Colonic mucosa (tissue), 4 donors: Measurements from ENCODE around the gene TMEM167B. TPM values are rescaled to one million over a fixed set of nuclear protein-coding genes. Genes with fewer than 3 reads are reported as not detected.

Source experiments
- DNase-seq: peaks from one replicate; pipeline ENCODE4 v3.0.0-alpha.2; 2020
- H3K27ac ChIP-seq: fragments of 200-600 bp; one replicate; pipeline ENCODE4 v1.8.0; 2021
- H3K27me3 ChIP-seq: fragments of 200-600 bp; one replicate; pipeline ENCODE4 v1.8.0; 2021
- H3K36me3 ChIP-seq: fragments of 200-600 bp; one replicate; pipeline ENCODE4 v1.8.0; 2021
- H3K4me1 ChIP-seq: fragments of 200-600 bp; one replicate; pipeline ENCODE4 v1.8.0; 2021; ENCODE audit warnings: mild to moderate bottlenecking
- H3K4me3 ChIP-seq: fragments of 200-600 bp; one replicate; pipeline ENCODE4 v1.8.0; 2021
- H3K9ac ChIP-seq, 2 donors: one replicate each; pipeline ENCODE4 v1.7.0; 2013; ENCODE audit warnings: control low read depth in 2 of 2, low read depth in 2 of 2, low read length in 2 of 2
- H3K9me3 ChIP-seq: fragments of 200-600 bp; one replicate; pipeline ENCODE4 v1.8.0; 2021
- CTCF ChIP-seq: fragments of 200-600 bp; IDR thresholded peaks from one replicate; pipeline ENCODE4 v1.8.0; 2022; ENCODE audit warnings: antibody characterized with exemption, mild to moderate bottlenecking
- intact Hi-C: fragments of 100-400 bp; cut with DNase I; formaldehyde crosslinking; loops from one replicate; pipeline ENCODE4 v1.14.1; 2022
- total RNA-seq, 2 donors: library from RNA; stranded (reverse); fragmentation: NEBNext Ultra II Directional in 1 of 2; extraction: Animal tissue kit (Norgen Biotek cat#: 25700) in 1 of 2; gene quantifications; one replicate each; pipeline ENCODE4 v1.2.1, GENCODE V29; 2021
- donor health status: healthy.
- donor health status: DM: no; HTN: no; CAD: no.
- donor health status: DM: no; HTN: no; CAD: no.

Gene TMEM167B
- total RNA-seq, 2 donors from 2014 or later, result 26.0 to 53.6 TPM

- no peak for TF ChIP-seq CTCF
- peak overlapping the region in 1 of 2 donors; percentile 44 for H3K9ac ChIP-seq
- no peaks in the 10 kb centered on the region for H3K36me3 ChIP-seq
- peak; percentile 68 for DNase-seq
- H3K4me1 ChIP-seq, result peaks cover 7% of the 10 kb centered on the region
- no peak overlapping the region for H3K4me3 ChIP-seq
- no peaks in the 10 kb centered on the region for H3K27me3 ChIP-seq
- intact Hi-C loops, result no loop called here
- H3K27ac ChIP-seq, result peak overlapping the region; percentile 55
- H3K9me3 ChIP-seq, result no peaks in the 10 kb centered on the region
Measured at GRCh38 chr1:109116286-109116685, 25.7 kb downstream of the TMEM167B start.

GRCh38 chr1:109118089-109118488, 27.5 kb downstream of the TMEM167B start:
- Histone ChIP-seq H3K4me1 (peaks cover 3% of the 10 kb centered on the region), H3K27me3 (no peaks in the 10 kb centered on the region), H3K27ac (no peak overlapping the region), H3K36me3 (no peaks in the 10 kb centered on the region), H3K4me3 (no peak overlapping the region), H3K9me3 (no peaks in the 10 kb centered on the region), H3K9ac (no peak overlapping the region)
- no peak for TF ChIP-seq CTCF
- no peak for DNase-seq
- intact Hi-C loops, result no loop called here

GRCh38 chr1:109120356-109120755, 29.8 kb downstream of the TMEM167B start:
- TF ChIP-seq CTCF, result no peak
- Histone ChIP-seq H3K4me1 (no peaks in the 10 kb centered on the region), H3K27me3 (no peaks in the 10 kb centered on the region), H3K4me3 (no peak overlapping the region), H3K9ac (no peak overlapping the region), H3K9me3 (no peaks in the 10 kb centered on the region), H3K27ac (no peak overlapping the region), H3K36me3 (no peaks in the 10 kb centered on the region)
- no peak for DNase-seq
- intact Hi-C loops, result no loop called here

GRCh38 chr1:109131059-109131458, 40.5 kb downstream of the TMEM167B start:
- Histone ChIP-seq H3K4me3 (no peak overlapping the region), H3K27me3 (no peaks in the 10 kb centered on the region), H3K9ac (no peak overlapping the region), H3K27ac (no peak overlapping the region), H3K36me3 (no peaks in the 10 kb centered on the region), H3K9me3 (no peaks in the 10 kb centered on the region), H3K4me1 (no peaks in the 10 kb centered on the region)
- no peak for TF ChIP-seq CTCF
- DNase-seq, result no peak
- intact Hi-C loops, result no loop called here

GRCh38 chr1:109131800-109132199, 41.2 kb downstream of the TMEM167B start:
- no peak overlapping the region for H3K9ac ChIP-seq
- intact Hi-C loops, result no loop called here
- no peak overlapping the region for H3K27ac ChIP-seq
- no peak for DNase-seq
- no peak for TF ChIP-seq CTCF
- H3K36me3 ChIP-seq, result no peaks in the 10 kb centered on the region
- H3K27me3 ChIP-seq, result no peaks in the 10 kb centered on the region
- no peaks in the 10 kb centered on the region for H3K4me1 ChIP-seq
- H3K4me3 ChIP-seq, result no peak overlapping the region
- H3K9me3 ChIP-seq, result no peaks in the 10 kb centered on the region
